Measurements from ENCODE around the gene RNF213.
A peak's percentile ranks its signal among the peaks of the same experiment; 100 is the strongest.
"Not testable (repeated sequence)": the region's sequence is repeated elsewhere in the genome, so short reads cannot be mapped to it uniquely, and the experiment has no call there.

The RNF213 gene

DNA sequence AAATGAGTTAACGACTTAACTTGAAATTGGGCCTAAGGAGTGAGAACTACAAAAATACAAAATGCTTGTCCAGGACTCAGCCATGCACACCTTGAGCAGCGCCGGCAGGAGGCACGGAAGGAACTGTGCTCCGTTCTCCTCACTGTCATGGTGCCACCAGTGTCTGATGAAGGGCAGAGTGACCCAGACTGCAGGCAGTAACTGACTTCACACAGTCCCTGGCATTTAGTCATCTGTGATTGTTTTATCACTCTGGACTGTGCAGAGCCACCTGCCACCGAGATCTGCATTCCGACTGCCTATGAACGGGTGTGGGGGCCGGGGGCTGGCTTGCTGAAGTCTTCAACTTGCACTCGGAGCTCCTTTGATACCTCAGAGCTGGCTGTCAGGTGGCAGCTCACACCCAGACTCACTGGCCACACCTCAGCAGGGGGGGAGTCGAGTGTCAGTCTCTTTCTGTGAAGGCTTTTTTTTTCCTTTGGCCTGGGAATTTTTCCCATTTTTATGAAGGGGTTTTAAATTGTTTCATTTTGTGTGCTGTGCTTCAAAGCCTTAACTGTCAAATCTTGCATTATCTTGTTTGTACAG, 134.1 kb downstream of the RNF213 start:
- DNase-seq (ENCODE audit: low read depth) = no peak

DNA sequence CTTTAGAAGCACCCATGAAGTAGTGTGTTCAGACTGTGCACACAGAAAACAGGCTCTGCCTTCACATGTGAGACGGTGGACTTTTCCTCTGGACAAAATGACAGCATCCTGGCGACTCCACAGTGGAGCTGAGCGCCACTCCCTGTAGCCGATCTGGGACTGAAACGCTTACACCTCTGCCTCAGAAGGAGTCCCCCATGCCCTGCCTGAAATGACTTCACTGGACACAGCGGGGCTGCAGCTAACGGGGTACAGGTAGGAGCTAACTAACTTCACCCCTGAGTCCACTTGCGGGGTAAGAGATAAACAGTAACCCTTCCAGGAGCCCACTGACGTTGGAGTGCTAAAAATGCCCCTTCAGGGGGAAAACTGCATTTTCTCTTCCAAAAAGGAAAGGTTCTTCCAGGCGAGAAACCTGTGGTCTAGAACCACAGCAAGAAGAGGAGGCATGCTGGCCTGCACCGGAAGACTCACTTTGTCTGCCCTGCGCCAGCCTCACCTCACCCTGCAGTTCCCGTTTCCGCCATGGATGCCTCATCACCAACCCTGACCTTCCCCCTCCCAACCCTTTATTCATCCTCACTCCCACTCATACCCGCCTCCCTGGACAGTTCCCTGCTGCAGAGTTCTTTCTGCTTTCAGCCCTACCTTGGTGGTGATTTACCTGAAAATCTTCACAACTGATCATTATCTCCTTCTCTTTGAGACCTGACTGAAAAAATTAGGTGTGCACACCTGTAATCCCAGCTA, 134.9 kb downstream of the RNF213 start:
- DNase-seq (ENCODE audit: low read depth) = no peak

DNA sequence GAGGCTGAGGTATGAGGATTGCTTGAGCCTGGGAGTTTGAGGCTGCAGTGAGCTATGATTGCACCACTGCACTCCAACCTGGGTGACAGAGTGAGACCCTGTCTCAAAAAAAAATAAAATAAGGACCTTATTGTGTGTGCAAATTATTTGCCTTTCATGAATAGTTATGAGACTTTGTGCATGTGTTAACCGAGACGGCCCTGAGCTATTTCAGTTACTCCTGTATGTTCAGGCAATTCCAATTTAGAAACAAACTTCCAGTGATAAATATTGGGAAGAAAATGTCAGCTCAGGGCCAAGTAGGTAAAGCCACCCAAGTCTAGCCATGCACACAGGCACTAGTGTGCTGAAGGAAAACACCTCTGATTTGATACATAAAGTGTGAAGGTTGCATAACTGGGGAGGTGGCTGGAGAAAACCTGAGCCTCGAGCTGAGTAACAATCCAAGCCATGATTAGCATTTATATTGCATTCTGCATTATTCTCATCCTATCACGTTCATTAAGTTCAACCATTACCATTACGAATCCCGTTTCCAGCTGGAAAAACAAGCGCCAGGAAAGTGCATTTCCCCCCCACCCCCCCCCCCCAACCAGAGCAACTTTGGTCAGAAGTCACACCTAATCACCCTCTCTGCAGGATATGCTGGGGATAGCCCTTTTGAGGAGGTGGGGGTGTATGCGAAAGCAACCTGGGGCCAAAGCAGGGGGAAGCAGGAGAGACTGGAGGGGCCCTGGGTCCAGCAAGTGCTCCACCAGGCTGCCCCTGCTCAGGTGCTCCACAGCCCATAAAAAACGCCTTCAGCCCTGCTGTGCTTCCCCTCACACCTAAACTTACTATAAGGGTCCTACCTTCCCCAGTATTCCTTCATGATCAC, 135.7 kb downstream of the RNF213 start:
- no peak for DNase-seq (ENCODE audit: low read depth)

DNA sequence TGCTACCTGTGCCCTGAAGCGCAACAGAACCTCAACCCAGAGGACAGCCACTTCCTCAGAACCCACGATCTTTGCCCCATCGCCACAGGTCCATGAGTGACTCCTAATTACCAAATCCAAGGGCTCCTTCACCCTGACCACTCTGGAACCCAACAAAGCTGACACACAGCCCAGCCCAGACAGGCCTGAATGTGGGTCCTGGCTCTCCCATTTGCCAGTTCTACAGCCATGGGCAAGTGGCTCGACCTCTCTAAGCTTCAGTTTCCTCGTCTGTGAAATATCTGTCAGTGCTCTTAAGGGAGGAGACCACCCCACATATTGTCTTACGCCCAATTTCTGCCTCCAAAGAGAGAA, 136.4 kb downstream of the RNF213 start:
- no peak for DNase-seq (ENCODE audit: low read depth)

DNA sequence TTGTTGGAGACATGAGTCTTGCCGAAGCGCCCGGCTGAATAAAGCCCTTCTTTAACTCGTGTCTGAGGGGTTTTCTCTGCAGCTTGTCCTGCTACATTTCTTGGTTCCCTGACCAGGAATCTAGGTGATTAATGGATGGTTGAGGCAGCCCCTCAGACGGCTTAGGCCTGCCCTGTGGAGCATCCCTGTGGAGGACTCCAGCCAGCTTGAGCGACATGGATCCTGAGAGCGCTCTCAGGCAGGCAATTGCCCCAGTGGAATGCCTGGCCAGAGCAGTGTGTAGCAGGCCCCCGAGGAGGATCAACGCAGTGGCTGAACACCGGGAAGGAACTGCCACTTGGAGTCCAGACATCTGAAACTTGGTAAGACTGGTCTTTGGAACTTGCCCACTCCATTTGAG, 137.0 kb downstream of the RNF213 start:
- DNase-seq (ENCODE audit: low read depth) = no peak

DNA sequence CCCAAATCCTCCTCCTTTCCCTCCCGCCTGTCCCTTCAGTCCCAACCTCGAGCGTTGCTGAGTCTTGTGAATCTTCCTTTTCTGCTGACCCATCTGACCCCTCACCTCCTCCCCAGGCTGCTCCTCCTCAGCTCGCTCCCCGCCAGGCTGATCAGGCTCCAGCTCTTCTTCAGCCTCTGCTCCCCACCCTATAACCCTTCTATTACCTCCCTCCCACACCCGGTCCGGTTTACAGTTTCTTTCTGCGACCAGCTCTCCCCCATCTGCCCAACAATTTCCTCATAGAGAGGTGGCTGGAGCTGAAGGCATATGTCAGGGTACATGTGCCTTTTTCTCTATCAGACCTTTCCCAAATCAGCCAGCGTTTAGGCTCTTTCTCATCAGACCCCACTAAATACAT, 140.4 kb downstream of the RNF213 start:
- not testable (repeated sequence) for DNase-seq (ENCODE audit: low read depth)

DNA sequence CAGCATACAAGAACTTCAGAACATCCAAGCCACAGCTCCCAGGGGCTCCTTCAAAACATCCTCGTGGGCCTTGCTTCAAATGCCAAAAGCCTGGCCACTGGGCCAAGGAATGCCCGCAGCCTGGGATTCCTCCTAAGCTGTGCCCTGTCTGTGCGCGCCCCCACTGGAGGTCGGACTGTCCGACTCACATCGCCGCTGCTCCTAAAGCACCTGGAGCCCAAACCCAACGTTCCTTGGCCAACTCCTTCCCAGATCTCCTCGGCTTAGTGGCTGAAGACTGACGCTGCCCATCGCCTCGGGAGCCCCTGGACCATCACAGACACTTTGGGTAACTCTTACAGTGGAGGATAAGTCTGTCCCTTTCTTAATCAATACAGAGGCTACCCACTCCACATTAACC, 141.4 kb downstream of the RNF213 start:
- not testable (repeated sequence) for DNase-seq (ENCODE audit: low read depth)

DNA sequence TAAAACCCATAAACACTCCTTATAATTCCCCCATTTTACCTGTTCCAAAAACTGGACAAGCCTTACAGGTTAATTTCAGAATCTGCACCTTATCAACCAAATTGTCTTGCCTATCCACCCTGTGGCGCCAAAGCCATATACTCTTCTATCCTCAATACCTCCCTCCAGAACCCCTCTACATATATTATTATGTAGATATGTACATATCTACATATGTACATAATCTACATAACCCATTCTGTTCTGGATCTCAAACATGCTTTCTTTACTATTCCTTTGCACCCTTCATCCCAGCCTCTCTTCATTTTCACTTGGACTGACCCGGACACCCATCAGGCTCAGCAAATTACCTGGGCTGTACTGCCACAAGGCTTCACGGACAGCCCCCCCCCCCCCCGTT, 142.3 kb downstream of the RNF213 start:
- no peak for DNase-seq (ENCODE audit: low read depth)

DNA sequence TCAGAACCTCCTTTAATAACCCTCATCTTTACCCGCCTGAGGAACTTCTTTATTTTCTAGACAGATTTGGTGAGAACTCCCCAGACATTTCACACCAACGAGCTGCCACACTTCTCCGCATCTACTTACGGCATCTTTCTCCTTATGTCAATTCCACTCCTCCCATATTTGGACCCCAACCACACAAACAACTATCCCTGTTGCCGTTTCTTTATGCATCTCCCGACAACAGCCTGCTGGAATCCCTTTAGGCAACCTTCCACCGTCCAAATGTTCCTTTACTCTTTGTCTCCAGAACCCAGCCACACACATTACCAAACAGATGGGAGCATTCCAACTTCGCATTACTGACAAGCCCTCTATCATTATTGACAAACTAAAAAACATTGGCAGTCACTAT, 145.5 kb downstream of the RNF213 start:
- DNase-seq (ENCODE audit: low read depth) = no peak

DNA sequence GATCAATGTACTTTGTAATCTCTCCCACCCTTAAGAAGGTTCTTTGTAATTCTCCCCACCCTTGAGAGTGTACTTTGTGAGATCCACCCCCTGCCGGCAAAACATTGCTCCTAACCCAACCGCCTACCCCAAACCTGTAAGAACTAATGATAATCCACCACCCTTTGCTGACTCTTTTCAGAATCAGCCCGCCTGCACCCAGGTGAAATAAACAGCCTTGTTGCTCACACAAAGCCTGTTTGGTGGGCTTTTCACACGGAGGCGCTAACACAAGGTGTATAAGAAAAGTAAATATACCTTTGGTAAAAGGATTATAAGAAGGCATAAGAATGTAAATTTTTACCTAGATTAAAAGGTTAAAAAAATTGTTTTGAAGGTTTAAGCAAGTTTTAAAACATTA, 147.3 kb downstream of the RNF213 start:
- not testable (repeated sequence) for DNase-seq (ENCODE audit: low read depth)

DNA sequence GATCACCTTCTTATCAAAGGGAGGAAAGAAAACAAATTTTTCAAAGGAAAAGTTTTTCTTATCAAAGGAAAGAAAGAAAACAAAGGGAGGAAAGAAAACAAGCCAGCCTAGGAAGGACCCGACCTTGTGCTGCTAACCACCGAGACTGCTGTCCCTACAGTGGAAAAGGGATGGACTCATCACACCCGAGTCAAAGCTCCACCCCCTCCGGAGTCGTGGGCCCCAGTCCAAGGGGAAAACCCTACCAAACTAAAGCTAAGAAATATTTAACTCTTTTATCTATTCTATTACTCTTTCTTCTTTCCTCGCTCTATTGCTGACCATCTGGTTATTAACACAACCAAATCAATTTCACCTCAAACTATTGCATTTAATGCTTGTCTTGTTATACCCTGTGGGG, 148.2 kb downstream of the RNF213 start:
- no peak for DNase-seq (ENCODE audit: low read depth)

DNA sequence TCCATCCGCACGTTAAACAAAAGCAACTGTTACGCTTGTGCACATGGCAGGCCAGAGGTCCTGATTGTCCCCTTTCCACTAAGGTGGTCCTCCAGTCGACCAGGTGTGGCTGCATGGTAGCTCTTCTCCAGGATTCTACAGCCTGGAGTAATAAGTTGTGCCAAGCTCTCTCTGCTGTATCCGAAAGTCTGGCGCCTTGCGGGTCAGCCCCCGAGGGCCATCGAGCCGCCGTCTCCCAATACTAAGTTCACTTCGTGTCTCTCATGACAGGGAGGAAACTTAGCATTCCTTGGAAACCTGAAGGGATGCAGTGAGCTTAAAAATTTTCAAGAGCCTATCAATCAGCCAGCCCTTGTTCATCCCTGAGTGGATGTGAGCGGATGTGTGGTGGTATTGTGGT, 149.0 kb downstream of the RNF213 start:
- no peak for DNase-seq (ENCODE audit: low read depth)

DNA sequence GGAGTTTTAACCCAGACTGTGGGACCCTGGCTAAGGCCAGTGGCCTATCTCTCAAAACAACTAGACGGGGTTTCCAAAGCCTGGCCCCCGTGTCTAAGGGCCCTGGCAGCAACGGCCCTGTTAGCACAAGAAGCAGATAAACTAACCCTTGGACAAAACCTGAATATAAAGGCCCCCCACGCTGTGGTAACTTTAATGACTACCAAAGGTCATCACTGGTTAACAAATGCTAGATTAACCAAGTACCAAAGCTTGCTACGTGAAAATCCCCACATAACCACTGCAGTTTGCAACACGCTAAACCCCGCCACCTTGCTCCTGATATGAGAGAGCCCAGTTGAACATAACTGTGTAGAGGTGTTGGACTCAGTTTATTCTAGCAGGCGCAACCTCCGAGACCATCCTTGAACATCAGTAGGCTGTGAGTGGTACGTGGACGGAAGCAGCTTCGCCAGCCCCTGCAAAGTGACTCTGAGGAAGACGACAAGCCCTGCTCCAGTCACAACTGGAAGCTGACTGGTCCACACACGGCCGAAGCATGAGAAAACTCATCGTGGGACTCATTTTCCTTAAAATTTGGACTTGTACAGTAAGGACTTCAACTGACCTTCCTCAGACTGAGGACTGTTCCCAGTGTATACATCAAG, 149.9 kb downstream of the RNF213 start:
- DNase-seq (ENCODE audit: low read depth) = not testable (repeated sequence)

DNA sequence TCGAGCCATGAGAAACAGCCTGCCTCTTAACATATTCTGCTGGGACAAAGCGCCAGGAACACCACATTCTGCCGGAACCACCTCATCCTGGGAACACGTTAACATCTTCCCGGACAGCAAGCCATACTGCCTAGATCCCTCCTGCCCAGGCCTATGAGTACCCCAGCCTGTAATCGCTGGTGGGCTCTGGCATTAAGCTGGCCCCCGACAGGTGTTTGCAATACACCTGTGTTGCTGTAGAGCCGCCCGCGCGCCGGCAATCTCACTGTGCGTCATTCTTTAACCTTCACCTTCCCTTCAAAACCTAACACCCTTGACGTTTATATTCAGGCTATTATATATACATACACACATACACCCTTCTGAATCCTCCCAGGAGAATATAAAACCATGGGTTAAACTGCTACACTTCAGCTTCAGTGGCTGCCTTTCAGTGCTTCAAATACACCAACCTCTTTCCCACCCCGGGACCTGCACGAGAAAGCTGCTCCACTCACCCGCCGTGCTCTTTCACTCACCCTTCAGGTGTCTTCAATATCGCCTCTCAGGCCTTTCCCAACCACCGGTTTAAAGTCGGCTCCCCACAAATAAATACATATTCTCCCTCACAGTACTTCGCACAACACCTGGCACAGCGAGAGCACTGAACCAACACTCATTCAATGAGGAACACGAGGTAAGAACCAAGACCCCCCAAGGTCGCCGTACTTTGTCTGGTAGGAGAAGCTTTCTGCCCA, 153.3 kb downstream of the RNF213 start:
- DNase-seq (ENCODE audit: low read depth) = no peak

DNA sequence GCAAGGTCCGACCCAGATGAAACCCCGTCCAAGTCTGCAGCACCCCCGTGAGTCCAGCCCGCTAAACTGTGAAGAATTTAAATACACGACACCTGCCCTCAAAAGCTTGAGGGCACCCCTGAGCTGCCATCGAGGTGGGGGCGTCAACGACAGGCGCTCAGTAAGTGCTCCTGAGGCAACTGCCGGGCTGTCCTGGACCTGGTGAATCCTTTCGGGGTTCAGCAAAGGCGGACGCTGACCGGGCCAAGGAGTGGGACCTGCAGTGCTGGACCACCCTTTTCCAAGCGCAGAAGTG, 153.8 kb downstream of the RNF213 start:
- DNase-seq (ENCODE audit: low read depth) = no peak

DNA sequence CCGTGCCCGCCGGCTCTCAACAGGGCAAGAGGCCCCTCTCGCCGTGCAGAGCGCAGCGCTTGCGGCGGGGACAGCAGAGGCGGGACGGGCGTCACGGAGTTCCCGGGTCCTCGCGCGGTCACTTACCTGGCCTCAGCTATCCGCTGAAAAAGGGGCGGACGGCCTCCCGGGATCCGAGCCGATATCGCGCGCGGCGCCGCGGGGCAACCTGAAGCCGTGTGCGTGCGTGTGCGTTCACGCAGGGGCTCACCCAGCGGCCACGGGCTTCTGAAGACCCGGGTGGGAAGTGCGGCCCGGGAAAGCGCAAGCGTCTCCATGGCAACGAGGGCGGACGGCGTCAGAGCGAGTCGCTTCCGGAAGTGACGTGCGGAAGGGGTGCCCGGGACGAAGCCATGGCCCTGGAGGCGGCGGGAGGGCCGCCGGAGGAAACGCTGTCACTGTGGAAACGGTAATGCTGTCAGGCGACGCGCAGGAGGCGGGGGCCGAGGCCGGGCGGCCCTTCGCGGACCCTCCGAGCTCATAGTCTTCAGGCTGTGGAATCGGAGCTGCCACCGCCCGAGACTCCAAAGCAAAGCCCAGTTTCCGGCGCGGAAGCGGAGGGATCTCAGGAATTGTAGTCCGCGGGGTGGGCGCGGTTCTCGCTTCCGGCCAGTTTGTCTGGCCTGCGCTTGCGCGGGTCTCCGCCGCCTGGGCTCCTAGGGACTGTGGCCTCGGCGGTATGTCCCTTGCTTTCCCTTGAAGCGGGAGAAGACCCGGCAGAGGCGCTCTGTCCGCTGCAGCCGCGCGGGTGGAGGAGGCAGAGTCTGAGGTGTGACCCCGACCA, 154.4 kb downstream of the RNF213 start, which contains the start of gene ENDOV:
Gene ENDOV (plus strand): TSS at position 365 of the 823 bp plus-strand sequence. CDS start 28 bp downstream, at position 393.
- DNase-seq (ENCODE audit: low read depth) = peak; percentile 84

DNA sequence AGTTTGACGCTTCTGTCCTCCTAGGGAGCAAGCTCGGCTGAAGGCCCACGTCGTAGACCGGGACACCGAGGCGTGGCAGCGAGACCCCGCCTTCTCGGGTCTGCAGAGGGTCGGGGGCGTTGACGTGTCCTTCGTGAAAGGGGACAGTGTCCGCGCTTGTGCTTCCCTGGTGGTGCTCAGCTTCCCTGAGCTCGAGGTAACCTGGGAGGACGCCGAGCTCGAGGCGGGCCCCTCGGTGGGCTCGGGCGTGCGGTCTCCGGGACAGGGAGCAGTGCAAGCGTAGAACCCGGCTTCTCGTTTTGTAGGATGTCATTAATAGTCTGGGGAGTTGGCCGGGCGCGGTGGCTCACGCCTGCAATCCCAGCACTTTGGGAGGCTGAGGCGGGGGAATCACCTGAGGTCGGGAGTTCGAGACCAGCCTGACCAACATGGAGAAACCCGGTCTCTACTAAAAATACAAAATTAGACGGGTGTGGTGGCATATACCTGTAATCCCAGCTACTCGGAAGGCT, 155.0 kb downstream of the RNF213 start:
- DNase-seq (ENCODE audit: low read depth) = no peak

DNA sequence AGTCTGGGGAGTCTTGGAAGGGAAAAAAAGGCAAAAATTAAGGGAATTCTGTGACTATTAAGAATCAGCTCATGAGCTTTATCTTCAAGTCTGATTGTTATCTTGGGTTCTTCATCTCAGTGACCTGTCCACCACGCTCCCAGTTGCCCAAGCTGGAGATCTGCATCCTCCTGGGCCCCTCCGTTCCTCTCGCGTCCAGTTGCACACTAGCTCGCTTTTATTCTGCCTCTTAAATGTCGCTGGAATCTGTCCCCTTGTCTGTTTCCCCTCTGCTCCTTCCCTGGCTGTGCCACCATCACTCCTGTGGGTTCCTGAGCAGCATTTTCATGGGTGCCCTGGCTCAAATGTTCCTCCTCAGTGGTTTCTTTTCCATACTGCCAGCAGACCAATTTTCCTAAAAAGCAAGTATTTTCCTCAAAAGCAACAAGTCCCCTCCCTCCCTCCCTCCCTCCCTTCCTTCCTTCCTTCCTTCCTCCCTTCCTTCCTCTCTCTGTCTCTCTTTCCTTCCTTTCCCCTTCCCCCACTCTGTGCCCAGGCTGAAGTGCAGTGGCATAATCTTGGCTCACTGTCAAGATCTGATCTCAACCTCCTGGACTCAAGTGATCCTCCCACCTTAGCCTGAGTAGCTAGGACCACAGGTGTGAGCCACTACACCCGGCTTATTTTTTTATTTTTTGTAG, 155.7 kb downstream of the RNF213 start:
- no peak for DNase-seq (ENCODE audit: low read depth)

DNA sequence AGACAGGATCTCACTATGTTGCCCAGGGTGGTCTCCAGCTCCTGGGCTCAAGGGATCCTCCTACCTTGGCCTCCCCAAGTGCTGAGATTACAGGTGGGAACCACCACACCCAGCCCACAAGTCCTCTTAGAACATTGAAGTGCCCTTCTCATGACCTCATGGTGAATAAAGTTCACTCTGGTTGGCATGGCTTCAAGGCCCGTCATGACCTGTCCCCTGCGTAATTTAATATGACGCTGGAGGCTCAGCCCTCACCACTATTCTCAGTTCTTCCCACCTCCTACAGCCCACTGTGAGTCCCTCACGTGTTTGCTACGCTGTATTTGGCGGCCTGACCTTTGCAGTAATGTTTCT, 156.3 kb downstream of the RNF213 start:
- DNase-seq (ENCODE audit: low read depth) = no peak

DNA sequence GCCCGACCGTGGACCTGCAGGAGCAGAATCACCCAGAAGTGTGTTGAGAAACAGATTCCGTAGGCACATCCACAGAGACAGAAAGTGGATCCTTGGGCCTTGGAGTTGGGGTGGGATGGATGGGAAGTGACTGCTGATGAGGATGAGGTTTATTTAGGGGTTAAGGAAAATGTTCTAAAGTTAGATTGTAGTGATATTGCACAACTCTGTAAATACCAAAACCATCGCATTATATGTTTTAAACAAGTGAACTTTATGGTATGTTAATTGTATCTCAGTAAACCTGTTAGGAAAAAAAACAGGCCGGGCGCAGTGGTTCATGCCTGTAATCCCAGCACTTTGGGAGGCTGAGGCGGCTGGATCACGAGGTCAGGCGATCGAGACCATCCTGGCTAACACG, 157.9 kb downstream of the RNF213 start:
- no peak for DNase-seq (ENCODE audit: low read depth)

Measured in stimulated activated CD8-positive, alpha-beta memory T cell treated with anti-CD3 and anti-CD28 coated beads, Interleukin-15, amount 100 ng/mL, for 1 hour (primary cell).